Panc1 (cell line): ENCODE measurements around the gene IFNG.

Experiments used
- POLR2AphosphoS5 ChIP-seq: IDR thresholded peaks from 2 replicates; pipeline ENCODE4 v1.6.1; 2012; ENCODE audit warnings: mild to moderate bottlenecking, low read depth, low read length, moderate library complexity
- SIN3A ChIP-seq: IDR thresholded peaks from 2 replicates; pipeline ENCODE4 v1.6.1; 2012; ENCODE audit warnings: low read depth, mild to moderate bottlenecking, low read length, moderate library complexity, borderline replicate concordance; ENCODE audit not compliant: insufficient read depth
- TF ChIP-seq, protein P1 (sequence below), 2 experiments: IDR thresholded peaks; 2 replicates each; pipeline ENCODE4 v1.6.1; 2011 to 2012; ENCODE audit warnings: low read depth in 2 of 2, control low read depth in 1 of 2, low read length in 1 of 2, mild to moderate bottlenecking in 1 of 2, moderate library complexity in 1 of 2; ENCODE audit not compliant: insufficient read depth in 1 of 2
- TF ChIP-seq, protein P2 (sequence below): fragments of 450-650 bp; IDR thresholded peaks from 2 replicates; pipeline ENCODE4 v1.5.1; 2017; ENCODE audit warnings: mild to moderate bottlenecking

DNA sequence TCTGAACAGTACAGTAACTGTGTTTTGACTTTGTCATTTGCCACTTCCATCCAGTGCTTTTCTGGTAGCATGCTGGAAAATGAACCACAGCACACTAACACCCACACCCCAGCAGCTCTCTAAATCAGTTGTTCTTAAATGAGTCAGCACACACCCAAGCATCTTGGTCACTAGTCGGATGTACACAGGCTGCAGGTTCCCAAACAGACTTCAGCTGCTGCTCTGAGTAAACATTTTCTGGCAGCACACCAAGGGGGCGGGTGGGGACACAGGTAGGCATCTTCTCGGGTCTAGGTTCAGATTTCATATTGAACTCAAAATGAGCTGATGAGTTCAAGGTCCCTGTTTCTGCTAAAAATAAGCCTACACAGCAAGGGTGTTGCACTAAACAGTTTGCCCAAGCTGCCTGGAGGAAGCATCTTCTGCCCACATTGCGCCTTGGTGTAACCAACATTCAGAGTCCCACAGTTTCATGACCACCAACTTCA is 39.8 kb downstream of the IFNG start:
- TF ChIP-seq, protein P1, sequence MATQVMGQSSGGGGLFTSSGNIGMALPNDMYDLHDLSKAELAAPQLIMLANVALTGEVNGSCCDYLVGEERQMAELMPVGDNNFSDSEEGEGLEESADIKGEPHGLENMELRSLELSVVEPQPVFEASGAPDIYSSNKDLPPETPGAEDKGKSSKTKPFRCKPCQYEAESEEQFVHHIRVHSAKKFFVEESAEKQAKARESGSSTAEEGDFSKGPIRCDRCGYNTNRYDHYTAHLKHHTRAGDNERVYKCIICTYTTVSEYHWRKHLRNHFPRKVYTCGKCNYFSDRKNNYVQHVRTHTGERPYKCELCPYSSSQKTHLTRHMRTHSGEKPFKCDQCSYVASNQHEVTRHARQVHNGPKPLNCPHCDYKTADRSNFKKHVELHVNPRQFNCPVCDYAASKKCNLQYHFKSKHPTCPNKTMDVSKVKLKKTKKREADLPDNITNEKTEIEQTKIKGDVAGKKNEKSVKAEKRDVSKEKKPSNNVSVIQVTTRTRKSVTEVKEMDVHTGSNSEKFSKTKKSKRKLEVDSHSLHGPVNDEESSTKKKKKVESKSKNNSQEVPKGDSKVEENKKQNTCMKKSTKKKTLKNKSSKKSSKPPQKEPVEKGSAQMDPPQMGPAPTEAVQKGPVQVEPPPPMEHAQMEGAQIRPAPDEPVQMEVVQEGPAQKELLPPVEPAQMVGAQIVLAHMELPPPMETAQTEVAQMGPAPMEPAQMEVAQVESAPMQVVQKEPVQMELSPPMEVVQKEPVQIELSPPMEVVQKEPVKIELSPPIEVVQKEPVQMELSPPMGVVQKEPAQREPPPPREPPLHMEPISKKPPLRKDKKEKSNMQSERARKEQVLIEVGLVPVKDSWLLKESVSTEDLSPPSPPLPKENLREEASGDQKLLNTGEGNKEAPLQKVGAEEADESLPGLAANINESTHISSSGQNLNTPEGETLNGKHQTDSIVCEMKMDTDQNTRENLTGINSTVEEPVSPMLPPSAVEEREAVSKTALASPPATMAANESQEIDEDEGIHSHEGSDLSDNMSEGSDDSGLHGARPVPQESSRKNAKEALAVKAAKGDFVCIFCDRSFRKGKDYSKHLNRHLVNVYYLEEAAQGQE (IDR thresholded peaks at IDR 0.05; ENCODE audit: insufficient read depth in 1 of 2, low read depth in 2 of 2, low read length in 1 of 2): no peak
- TF ChIP-seq, protein P2, sequence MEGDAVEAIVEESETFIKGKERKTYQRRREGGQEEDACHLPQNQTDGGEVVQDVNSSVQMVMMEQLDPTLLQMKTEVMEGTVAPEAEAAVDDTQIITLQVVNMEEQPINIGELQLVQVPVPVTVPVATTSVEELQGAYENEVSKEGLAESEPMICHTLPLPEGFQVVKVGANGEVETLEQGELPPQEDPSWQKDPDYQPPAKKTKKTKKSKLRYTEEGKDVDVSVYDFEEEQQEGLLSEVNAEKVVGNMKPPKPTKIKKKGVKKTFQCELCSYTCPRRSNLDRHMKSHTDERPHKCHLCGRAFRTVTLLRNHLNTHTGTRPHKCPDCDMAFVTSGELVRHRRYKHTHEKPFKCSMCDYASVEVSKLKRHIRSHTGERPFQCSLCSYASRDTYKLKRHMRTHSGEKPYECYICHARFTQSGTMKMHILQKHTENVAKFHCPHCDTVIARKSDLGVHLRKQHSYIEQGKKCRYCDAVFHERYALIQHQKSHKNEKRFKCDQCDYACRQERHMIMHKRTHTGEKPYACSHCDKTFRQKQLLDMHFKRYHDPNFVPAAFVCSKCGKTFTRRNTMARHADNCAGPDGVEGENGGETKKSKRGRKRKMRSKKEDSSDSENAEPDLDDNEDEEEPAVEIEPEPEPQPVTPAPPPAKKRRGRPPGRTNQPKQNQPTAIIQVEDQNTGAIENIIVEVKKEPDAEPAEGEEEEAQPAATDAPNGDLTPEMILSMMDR: no peak
- no peak for TF ChIP-seq POLR2AphosphoS5
- no peak for TF ChIP-seq SIN3A
